OCI-M2 (cell line): ENCODE data around the gene CAV3.
"Not testable (repeated sequence)": the region's sequence is repeated elsewhere in the genome, so short reads cannot be mapped to it uniquely, and the experiment has no call there.

ENCODE experiments used
- DNase-seq: peaks from one replicate; lab custom pipeline; 2025; ENCODE audit not compliant: unreplicated experiment; lab: John Stamatoyannopoulos, UW

Gene CAV3

DNA sequence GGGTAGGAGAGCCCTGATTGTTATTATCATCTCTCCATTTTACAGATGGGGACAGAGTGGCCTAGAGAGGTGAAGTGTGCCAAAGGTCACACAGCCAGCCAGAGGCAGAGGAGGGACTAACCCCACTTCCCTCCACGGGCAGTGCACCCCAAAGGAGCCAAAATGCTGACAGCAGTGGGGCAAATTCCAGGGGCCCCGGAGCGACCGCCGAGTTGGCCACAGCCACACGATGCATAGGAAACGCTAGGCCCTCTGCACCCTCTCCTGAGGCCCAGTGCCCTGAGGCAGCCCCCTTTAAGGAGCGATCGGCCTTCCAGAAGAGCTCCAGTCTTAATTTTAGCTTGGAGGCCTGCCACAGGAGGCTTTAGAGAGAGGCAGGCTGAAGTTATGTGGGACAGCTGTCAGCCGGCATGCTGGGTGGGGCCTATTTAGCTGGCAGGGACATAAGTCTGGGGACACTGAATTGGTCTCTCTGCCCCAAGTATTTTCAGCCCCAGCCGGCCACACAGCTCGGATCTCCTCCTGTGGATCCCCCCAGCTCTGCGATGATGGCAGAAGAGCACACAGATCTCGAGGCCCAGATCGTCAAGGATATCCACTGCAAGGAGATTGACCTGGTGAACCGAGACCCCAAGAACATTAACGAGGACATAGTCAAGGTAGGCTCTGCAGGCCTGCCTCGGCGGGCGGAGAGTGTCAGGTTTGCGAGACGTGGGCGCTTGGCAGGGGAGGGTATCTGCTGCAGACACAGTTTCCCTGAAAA is at the start of gene CAV3:
CAV3 (plus strand) TSS at position 471 of the 763 bp plus-strand sequence; CDS start at position 546, 75 bp downstream.
- DNase-seq = no peak

- not testable (repeated sequence) for DNase-seq
Observed at GRCh38 chr3:8684992-8685391, 48.6 kb upstream of the CAV3 start.

GRCh38 chr3:8691295-8691694 is 42.3 kb upstream of the CAV3 start:
- not testable (repeated sequence) for DNase-seq

GRCh38 chr3:8702560-8702959 is 31.0 kb upstream of the CAV3 start:
- no peak for DNase-seq

DNA sequence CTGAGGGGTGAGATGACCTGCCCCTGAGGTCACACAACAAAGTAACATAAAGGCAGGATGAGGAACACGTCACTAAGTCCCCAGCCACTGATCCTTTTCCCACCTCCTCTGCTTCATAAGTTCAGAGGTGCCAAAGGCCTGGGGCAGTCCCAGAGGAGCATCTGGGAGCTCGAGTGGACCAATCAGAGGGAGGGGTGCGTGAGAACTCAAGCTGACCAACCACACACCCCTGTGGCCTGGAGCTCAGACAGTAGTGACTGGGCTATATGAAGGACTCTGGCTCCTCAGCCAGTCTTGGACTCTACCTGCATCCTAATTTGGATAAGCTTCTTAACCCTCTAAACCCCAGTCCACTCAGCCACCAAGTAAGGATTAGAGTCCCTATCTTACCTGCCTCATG is 28.0 kb upstream of the CAV3 start:
- DNase-seq = no peak

DNA sequence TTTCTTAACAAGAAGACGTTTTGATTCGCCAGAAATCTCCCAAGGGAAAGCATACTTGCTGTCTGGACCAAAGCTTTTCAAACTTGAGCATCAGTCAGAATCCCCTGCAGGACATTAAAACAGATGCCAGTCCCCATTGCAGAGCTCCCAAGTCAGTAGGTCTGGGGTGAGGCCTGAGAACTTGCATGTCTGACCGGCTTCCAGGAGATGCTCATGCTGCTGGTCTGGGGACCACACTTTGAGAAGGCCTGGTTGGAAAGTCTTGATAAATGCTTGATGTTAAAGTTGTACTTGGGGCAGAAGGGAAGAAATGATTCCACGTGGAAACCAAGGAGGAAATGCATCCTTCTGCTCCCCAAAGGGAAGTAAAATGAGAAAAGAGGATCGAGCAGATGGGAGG is 24.3 kb upstream of the CAV3 start:
- no peak for DNase-seq

- no peak for DNase-seq
Observed at GRCh38 chr3:8709801-8710507, 23.6 kb upstream of the CAV3 start.

GRCh38 chr3:8712045-8712907 is 21.3 kb upstream of the CAV3 start:
- no peak for DNase-seq

GRCh38 chr3:8712908-8713255 is 20.7 kb upstream of the CAV3 start:
- no peak for DNase-seq

DNA sequence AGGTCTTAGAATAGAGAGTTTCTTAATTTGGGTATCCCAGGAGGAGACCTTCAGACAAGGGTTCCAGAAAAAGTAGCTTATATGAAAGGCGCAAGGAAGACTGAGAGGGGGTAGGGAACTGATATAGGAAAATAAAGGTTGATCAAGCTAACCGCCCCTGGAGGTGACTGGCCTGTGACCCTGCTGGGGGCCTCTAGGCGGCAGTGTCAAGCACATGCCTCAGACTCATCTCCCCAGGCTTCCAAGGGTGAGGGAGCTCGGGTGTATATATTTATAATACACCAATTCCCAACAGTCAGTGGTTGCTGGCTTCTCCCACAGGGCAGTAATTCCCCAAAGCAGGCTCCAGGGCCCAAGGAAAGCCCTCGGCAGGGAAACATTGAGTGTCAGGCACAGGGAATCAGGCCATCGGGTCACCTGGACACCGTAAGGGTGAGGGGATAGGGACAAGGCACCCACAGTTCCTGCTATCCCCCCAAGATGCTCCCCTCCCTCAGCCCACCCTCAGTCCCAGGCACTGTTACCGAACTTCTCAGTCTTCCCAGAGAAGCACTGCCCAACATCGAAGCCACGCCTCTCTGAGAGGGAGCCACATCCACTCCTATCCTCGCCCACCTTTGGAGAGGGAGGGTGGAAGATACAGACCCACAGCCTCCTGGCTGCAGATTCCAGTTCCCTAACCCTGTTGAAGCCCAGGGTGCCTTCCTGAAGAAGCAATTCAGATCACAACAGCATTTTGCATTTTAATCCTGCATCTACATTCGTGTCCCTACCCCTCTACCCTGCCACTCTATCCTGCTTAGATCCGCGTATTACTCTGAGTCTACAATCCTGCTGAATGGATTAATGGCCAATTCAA is 19.5 kb upstream of the CAV3 start:
- DNase-seq = no peak

DNA sequence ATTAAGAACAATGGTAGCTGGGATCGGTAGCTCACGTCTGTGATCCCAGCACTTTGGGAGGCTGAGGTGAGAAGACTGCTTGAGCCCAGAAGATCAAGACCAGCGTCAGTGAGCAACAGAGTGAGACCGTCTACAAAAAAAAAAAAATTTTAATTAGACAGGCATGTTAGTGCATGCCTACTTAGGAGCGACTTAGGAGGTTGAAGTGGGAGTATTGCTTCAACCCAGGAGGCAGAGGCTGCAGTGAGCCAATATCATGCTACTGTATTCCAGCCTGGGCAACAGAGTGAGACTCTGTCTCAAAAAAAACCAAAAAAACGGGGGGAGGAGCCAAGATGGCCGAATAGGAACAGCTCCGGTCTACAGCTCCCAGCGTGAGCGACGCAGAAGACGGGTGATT is 17.8 kb upstream of the CAV3 start:
- not testable (repeated sequence) for DNase-seq

- DNase-seq = no peak
Observed at GRCh38 chr3:8722808-8723207, 10.8 kb upstream of the CAV3 start.

- DNase-seq = no peak
Observed at GRCh38 chr3:8723612-8724011, 10.0 kb upstream of the CAV3 start.

DNA sequence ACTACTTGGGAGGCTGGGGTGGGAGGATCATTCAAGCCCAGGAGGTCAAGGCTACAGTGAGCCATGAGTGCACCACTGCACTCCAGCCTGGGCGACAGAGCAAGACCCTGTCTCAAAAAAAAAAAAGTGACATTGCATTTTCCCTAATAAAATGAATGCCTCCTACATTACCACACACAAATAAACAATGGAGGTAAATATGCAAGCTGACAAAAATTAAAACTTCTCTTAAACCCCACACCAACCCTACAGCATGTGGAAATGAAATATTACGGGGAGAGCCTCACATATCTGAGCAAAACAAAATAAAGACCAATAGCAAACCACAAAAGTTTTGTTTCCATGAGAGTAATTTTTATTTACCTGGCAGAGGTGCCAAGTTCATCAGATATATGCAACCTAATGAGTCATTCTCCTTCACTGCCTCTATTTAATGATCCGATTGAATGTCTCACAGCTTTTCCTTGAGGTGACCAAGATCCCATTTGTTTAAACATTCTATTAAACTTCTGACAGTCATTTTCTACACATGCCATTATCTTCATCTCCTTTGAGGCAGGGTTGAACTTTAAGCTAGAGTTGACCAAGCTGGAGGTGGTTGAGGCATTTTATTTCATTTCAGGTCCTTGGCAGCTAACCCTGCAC is 9.4 kb upstream of the CAV3 start:
- no peak for DNase-seq

- no peak for DNase-seq
Observed at GRCh38 chr3:8727605-8728512, 5.7 kb upstream of the CAV3 start.

DNA sequence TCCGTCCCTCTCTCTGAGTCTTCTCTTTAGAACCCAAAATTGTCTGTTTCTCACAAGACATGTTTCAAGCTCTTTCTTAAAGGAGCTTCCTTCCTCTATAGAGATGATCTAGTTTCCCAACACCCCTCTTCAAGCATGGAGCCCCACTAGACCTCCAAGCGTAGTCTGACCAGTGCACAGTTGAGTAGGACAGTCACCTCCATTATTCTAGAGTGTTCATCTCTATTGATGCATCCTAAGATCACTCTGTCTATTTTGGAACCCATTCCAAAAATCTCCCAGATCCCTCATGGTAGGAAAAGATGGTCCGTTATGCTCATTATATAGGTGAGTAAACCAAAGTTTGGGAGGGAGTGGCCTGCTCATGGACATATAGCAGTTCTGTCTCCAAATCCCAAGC is 4.1 kb upstream of the CAV3 start:
- no peak for DNase-seq

- DNase-seq = no peak
Observed at GRCh38 chr3:8730656-8731055, 2.9 kb upstream of the CAV3 start.

DNA sequence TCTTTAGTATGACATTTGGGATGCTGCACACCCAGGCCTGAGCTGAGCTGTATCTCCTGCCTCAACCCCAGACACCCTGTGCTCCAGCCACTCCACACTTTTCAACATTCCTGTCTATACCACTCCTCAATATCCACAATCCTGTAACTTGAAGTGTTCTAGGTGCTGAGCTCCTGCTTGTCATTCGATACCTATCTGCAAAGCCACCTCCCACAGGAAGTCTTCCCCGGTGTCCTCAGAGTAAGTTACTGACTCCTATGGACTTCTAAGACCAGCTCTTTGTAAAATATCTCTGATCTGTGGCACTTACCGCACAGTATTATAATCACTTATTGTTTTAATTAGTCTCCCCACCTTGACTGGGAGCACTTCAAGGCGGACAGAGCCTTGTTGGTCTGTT is 1.2 kb upstream of the CAV3 start:
- DNase-seq = no peak

DNA sequence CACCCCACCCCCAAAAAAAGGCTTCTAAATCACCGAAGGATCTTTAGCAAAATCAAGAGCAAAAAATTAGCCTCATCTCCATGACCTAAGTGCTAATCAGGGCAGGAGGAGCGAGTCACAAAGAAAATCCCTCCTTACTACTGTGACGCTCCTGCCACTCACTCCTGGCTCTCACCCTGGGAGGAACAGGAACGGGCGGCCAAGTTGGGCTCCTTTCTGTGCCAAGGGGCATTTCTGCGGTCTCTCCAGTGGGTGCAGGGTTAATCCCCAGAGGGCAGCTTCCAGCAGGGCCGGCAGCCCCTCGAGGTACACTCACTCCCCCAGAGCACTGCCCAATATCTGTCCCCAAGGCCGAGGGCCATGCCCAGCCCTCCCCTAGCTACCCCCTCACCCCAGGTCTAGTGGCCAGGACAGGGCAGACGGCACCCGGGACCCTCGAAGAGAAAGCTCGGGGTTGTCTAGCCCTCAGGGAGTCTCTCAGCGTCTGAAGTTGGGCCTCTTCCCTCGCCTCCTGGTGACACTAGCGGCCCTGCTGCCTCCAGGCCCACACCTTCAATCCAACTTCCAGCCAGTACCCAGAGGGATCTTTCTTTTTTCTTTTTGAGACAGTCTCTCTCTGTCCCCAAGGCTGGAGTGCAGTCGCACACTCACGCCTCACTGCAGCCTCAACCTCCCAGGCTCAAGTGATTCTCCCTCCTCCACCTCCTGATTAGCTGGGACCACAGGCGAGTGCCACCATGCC is 706 bp downstream of the CAV3 start:
- no peak for DNase-seq
